ENCODE results near the gene WFDC1.
A peak's percentile ranks its signal among the peaks of the same experiment; 100 is the strongest.

GRCh38 chr16:84277244-84277823 is 17.3 kb upstream of the WFDC1 start:
- TF ChIP-seq CTCF (IDR thresholded peaks at IDR 0.05) (peak; percentile 62 to 80 (median 76)), POLR2A (IDR thresholded peaks at IDR 0.05) (no peak), POLR2AphosphoS5 (IDR thresholded peaks at IDR 0.05; ENCODE audit: insufficient read depth in 1 of 2, low read depth in 1 of 2) (no peak)

Data from vagina (tissue), 2 donors.